Measurements from ENCODE around the gene NRXN3.

- no peak for TF ChIP-seq CTCF (conservative IDR thresholded peaks at IDR 0.05 in 1 of 2, IDR thresholded peaks at IDR 0.05 in 1 of 2; ENCODE audit: low read depth in 1 of 2, low read length in 2 of 2)
- no peak for TF ChIP-seq EZH2 (IDR thresholded peaks at IDR 0.05; ENCODE audit: low read length, missing control alignments)
These were observed 441.8 kb downstream of the NRXN3 start for GRCh38 chr14:78611796-78612571.

Data from fibroblast of lung (primary cell).